Spleen (tissue), 7 donors: Measurements from ENCODE around the gene CENPT.

Experiments
- POLR2A ChIP-seq, 3 donors: fragments of 450-650 bp; IDR thresholded peaks; one replicate each; pipeline ENCODE4 v1.5.1; 2017; ENCODE audit warnings: antibody characterized with exemption in 3 of 3, mild to moderate bottlenecking in 1 of 3
- TF ChIP-seq, protein P1 (sequence below), 11 experiments: fragments of 200-600 bp in 7 of 11; fragments of 450-650 bp in 4 of 11; sonication (generic) in 4 of 11; IDR thresholded peaks in 8 of 11; conservative IDR thresholded peaks in 3 of 11; 1 replicate in 7 of 11; 2 replicates in 4 of 11; pipeline versions ENCODE4 v1.4.0 to v1.8.0; 2016 to 2021; ENCODE audit warnings: antibody characterized with exemption in 11 of 11, inconsistent platforms in 4 of 11, mild to moderate bottlenecking in 1 of 11
- donor health status: DM: no; HTN: no; CAD: no; lungs with moderate emphysema.
- donor health status: DM: no; HTN: no; CAD: no.
- donor health status: DM: no; HTN: no; CAD: no.

DNA sequence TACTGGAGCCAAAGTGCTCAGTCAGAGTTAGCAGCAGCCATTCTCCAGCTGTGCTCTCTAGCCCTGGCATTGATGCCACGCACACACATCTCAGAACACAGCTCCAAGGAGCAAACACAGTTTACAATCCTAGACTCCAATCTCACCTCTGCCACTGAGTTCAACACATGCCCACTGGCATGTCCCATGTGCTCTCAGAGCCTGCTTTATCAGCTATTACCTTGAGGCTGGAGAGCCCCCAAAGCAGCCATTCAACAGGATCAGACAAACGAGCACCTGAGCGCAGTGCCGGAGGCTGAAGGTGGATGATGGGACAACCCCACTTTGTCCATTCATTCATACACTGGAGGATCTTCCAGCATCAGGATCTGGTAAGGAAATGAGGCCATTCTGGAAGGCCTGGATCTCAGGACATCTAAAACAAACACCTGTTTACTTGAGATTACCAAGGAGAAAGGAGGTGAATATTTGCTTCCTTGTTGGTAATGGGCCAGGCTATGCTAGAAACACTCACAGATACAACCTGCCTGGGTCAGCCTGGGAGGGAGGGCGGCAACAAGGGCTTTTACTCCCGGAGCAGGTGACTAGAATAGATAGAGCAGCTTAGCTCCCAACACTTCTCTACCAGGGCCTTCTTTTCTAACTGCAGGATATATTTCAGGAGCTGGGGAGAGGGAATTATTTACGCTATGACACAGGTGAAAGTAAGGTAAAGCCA is 66.5 kb downstream of the CENPT start:
- TF ChIP-seq, protein P1, sequence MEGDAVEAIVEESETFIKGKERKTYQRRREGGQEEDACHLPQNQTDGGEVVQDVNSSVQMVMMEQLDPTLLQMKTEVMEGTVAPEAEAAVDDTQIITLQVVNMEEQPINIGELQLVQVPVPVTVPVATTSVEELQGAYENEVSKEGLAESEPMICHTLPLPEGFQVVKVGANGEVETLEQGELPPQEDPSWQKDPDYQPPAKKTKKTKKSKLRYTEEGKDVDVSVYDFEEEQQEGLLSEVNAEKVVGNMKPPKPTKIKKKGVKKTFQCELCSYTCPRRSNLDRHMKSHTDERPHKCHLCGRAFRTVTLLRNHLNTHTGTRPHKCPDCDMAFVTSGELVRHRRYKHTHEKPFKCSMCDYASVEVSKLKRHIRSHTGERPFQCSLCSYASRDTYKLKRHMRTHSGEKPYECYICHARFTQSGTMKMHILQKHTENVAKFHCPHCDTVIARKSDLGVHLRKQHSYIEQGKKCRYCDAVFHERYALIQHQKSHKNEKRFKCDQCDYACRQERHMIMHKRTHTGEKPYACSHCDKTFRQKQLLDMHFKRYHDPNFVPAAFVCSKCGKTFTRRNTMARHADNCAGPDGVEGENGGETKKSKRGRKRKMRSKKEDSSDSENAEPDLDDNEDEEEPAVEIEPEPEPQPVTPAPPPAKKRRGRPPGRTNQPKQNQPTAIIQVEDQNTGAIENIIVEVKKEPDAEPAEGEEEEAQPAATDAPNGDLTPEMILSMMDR (IDR thresholded peaks at IDR 0.05 in 8 of 11, conservative IDR thresholded peaks at IDR 0.05 in 3 of 11) = no peak
- no peak for TF ChIP-seq POLR2A (IDR thresholded peaks at IDR 0.05)
